ENCODE data around the gene UBE2Q2. TPM values are rescaled to one million over a fixed set of nuclear protein-coding genes. Genes with fewer than 3 reads are reported as not detected.

UBE2Q2 gene
- total and polyA plus RNA-seq, 4 donors: 15.5 to 35.9 (median 21.1) TPM

GRCh38 chr15:75843678-75844581 lies 683 bp downstream of the UBE2Q2 start:
- no peaks in the 10 kb centered on the region for H3K27me3 ChIP-seq (ENCODE audit: control insufficient read depth in 3 of 3, insufficient read depth in 3 of 3, low read length in 2 of 3)
- peak; percentile 80 for ATAC-seq (ENCODE audit: insufficient read depth, low FRiP score)
- no peaks in the 10 kb centered on the region for H3K9me3 ChIP-seq (ENCODE audit: control insufficient read depth in 4 of 4, insufficient read depth in 3 of 4, low read length in 3 of 4)
- no peak for TF ChIP-seq CTCF (IDR thresholded peaks at IDR 0.05; ENCODE audit: control extremely low read depth, extremely low read depth)
- H3K27ac ChIP-seq (ENCODE audit: low read depth in 1 of 2, low read length in 1 of 2): peak overlapping the region; percentile 80 to 94
- DNase-seq: peak; percentile 76 to 77 (median 76)
- peaks cover 2 to 37% (median 19%) of the 10 kb centered on the region in 5 donors for H3K4me1 ChIP-seq (ENCODE audit: control insufficient read depth in 5 of 5, insufficient read depth in 5 of 5, low read length in 5 of 5)
- no peaks in the 10 kb centered on the region for H3K36me3 ChIP-seq (ENCODE audit: control insufficient read depth in 4 of 4, insufficient read depth in 4 of 4, low read length in 4 of 4)
- peak overlapping the region; percentile 70 to 77 for H3K9ac ChIP-seq (ENCODE audit: insufficient read depth in 1 of 2, low read length in 2 of 2)
- WGBS, 2 donors: 0 to 1% methylated on average over 63 to 77 of the region's 77 CpGs
- H3K4me3 ChIP-seq: peak overlapping the region; percentile 90

- ATAC-seq (ENCODE audit: insufficient read depth, low FRiP score) (no peak), DNase-seq (no peak)
- 40 to 49% methylated on average over 13 of the region's 13 CpGs for WGBS, 2 donors
- Histone ChIP-seq H3K36me3 (ENCODE audit: control insufficient read depth in 4 of 4, insufficient read depth in 4 of 4, low read length in 4 of 4) (no peaks in the 10 kb centered on the region), H3K27me3 (ENCODE audit: control insufficient read depth in 3 of 3, insufficient read depth in 3 of 3, low read length in 2 of 3) (no peaks in the 10 kb centered on the region), H3K4me1 (ENCODE audit: control insufficient read depth in 5 of 5, insufficient read depth in 5 of 5, low read length in 5 of 5) (peaks cover 2 to 37% (median 19%) of the 10 kb centered on the region in 5 donors), H3K9ac (ENCODE audit: insufficient read depth in 1 of 2, low read length in 2 of 2) (peak overlapping the region; percentile 32 to 77), H3K9me3 (ENCODE audit: control insufficient read depth in 4 of 4, insufficient read depth in 3 of 4, low read length in 3 of 4) (no peaks in the 10 kb centered on the region), H3K4me3 (peak overlapping the region; percentile 90), H3K27ac (ENCODE audit: low read depth in 1 of 2, low read length in 1 of 2) (no peak overlapping the region)
- no peak for TF ChIP-seq CTCF (IDR thresholded peaks at IDR 0.05; ENCODE audit: control extremely low read depth, extremely low read depth)
These were observed 1.5 kb downstream of the UBE2Q2 start for GRCh38 chr15:75844629-75845335.

GRCh38 chr15:75849167-75849566 lies 5.9 kb downstream of the UBE2Q2 start:
- Histone ChIP-seq H3K27me3 (ENCODE audit: control insufficient read depth in 3 of 3, insufficient read depth in 3 of 3, low read length in 2 of 3) (no peaks in the 10 kb centered on the region), H3K4me1 (ENCODE audit: control insufficient read depth in 5 of 5, insufficient read depth in 5 of 5, low read length in 5 of 5) (peaks cover 1 to 33% (median 19%) of the 10 kb centered on the region in 5 donors), H3K4me3 (no peak overlapping the region), H3K36me3 (ENCODE audit: control insufficient read depth in 4 of 4, insufficient read depth in 4 of 4, low read length in 4 of 4) (no peaks in the 10 kb centered on the region), H3K9ac (ENCODE audit: insufficient read depth in 1 of 2, low read length in 2 of 2) (no peak overlapping the region), H3K27ac (ENCODE audit: low read depth in 1 of 2, low read length in 1 of 2) (no peak overlapping the region), H3K9me3 (ENCODE audit: control insufficient read depth in 4 of 4, insufficient read depth in 3 of 4, low read length in 3 of 4) (no peaks in the 10 kb centered on the region)
- ATAC-seq (ENCODE audit: insufficient read depth, low FRiP score): no peak
- no peak for DNase-seq
- WGBS, 2 donors: 95 to 100% methylated on average over 1 of the region's 1 CpG
- TF ChIP-seq CTCF (IDR thresholded peaks at IDR 0.05; ENCODE audit: control extremely low read depth, extremely low read depth): no peak

Measured in lung (tissue), 12 donors.